Right cardiac atrium (tissue), 5 donors: ENCODE data around the gene TLR2. TPM values are rescaled to one million over a fixed set of nuclear protein-coding genes. Genes with fewer than 3 reads are reported as not detected.
"Not testable (repeated sequence)": the region's sequence is repeated elsewhere in the genome, so short reads cannot be mapped to it uniquely, and the experiment has no call there.

ENCODE experiments used
- ATAC-seq, 2 donors: fragments of 200-7000 bp; cut with Tn5 transposase; one replicate each; pipeline versions ENCODE4 v1.8.0 to v1.9.1; 2020; ENCODE audit warnings: moderate library complexity in 2 of 2, mild to moderate bottlenecking in 1 of 2
- DNase-seq, 3 donors: peaks; one replicate each; pipeline ENCODE4 v3.0.0-alpha.2; 2020
- H3K27ac ChIP-seq: one replicate; pipeline ENCODE4 v1.5.1; 2013; ENCODE audit warnings: mild to moderate bottlenecking, low read length, control low read depth, moderate library complexity
- H3K27me3 ChIP-seq: one replicate; pipeline ENCODE4 v1.6.1; 2013; ENCODE audit not compliant: control insufficient read depth, insufficient read depth
- H3K4me1 ChIP-seq: one replicate; pipeline ENCODE4 v1.6.1; 2013; ENCODE audit warnings: low read length; ENCODE audit not compliant: control insufficient read depth, insufficient read depth
- H3K4me3 ChIP-seq: one replicate; pipeline ENCODE4 v1.5.1; 2013; ENCODE audit warnings: low read length, control low read depth
- H3K9me3 ChIP-seq: one replicate; pipeline ENCODE4 v1.6.1; 2013; ENCODE audit warnings: low read length; ENCODE audit not compliant: control insufficient read depth
- WGBS: extraction: QIAGEN DNeasy Blood & Tissue Kit; methylation state at CpG from one replicate; pipeline ENCODE4 v1.1.7; 2013; 5-methylcytosine and 5-hydroxymethylcytosine counted together
- intact Hi-C, 4 donors: fragments of 100-400 bp; cut with DNase I; formaldehyde crosslinking; loops; one replicate each; pipeline versions ENCODE4 v1.11.0 to v1.14.0; 2022 to 2023
- polyA plus RNA-seq: library from polyadenylated mRNA; stranded (reverse); fragments of 200-250 nt; gene quantifications from one replicate; pipeline ENCODE4 v1.2.3, GENCODE V29; 2013
- total RNA-seq, 4 donors: library from RNA; stranded (reverse); fragmentation: NEBNext Ultra II Directional; extraction: Animal tissue kit (Norgen Biotek cat#: 25700); gene quantifications; one replicate each; pipeline ENCODE4 v1.2.1, GENCODE V29; 2021
- donor health status: healthy with polysubstance abuse.
- donor health status: DM: no; HTN: yes; CAD: no.
- donor health status: DM: no; HTN: no; CAD: no.
- donor health status: DM: no; HTN: yes; CAD: no; lungs with severe emphysema.
- donor health status: DM: yes; HTN: yes; CAD: no.

TLR2 gene
- total and polyA plus RNA-seq, 5 donors = 2.0 to 15.1 (median 9.7) TPM

- Histone ChIP-seq H3K27me3 (no peaks in the 10 kb centered on the region), H3K4me1 (no peaks in the 10 kb centered on the region), H3K4me3 (no peak overlapping the region), H3K27ac (no peak overlapping the region), H3K9me3 (no peaks in the 10 kb centered on the region)
- ATAC-seq = peak; percentile 51 to 65
- intact Hi-C loops = no loop called here
- no peak for DNase-seq
- whole genome bisulfite sequencing = 53% methylated on average over 6 of the region's 6 CpGs
Measured at GRCh38 chr4:153661215-153661822, 22.8 kb upstream of the TLR2 start.

GRCh38 chr4:153661908-153662307 lies 22.2 kb upstream of the TLR2 start:
- Histone ChIP-seq H3K9me3 (no peaks in the 10 kb centered on the region), H3K4me1 (no peaks in the 10 kb centered on the region), H3K4me3 (no peak overlapping the region), H3K27ac (no peak overlapping the region), H3K27me3 (no peaks in the 10 kb centered on the region)
- ATAC-seq (no peak), DNase-seq (no peak)
- intact Hi-C loops = no loop called here
- WGBS = 96% methylated on average over 1 of the region's 1 CpG

- Histone ChIP-seq H3K27me3 (no peaks in the 10 kb centered on the region), H3K27ac (no peak overlapping the region), H3K4me1 (no peaks in the 10 kb centered on the region), H3K4me3 (no peak overlapping the region), H3K9me3 (no peaks in the 10 kb centered on the region)
- DNase-seq (no peak), ATAC-seq (no peak)
- WGBS = 81% methylated on average over 1 of the region's 1 CpG
- intact Hi-C loops = no loop called here
Measured at GRCh38 chr4:153663667-153664066, 20.4 kb upstream of the TLR2 start.

- intact Hi-C loops, H3K27me3 ChIP-seq, H3K27ac ChIP-seq, H3K9me3 ChIP-seq, ATAC-seq, H3K4me3 ChIP-seq, H3K4me1 ChIP-seq, DNase-seq: not testable (repeated sequence)
- 45% methylated on average over 1 of the region's 1 CpG for WGBS
Measured at GRCh38 chr4:153666505-153666904, 17.6 kb upstream of the TLR2 start.

- no peaks in the 10 kb centered on the region for H3K9me3 ChIP-seq
- H3K4me1 ChIP-seq = no peaks in the 10 kb centered on the region
- H3K27me3 ChIP-seq = no peaks in the 10 kb centered on the region
- no peak for ATAC-seq
- H3K4me3 ChIP-seq = no peak overlapping the region
- H3K27ac ChIP-seq = no peak overlapping the region
- intact Hi-C loops = no loop called here
- DNase-seq = no peak
- WGBS = 63% methylated on average over 2 of the region's 2 CpGs
Measured at GRCh38 chr4:153668647-153669046, 15.4 kb upstream of the TLR2 start.

- ATAC-seq (no peak), DNase-seq (no peak)
- no peaks in the 10 kb centered on the region for H3K27me3 ChIP-seq
- H3K4me1 ChIP-seq = no peaks in the 10 kb centered on the region
- intact Hi-C loops = no loop called here
- H3K4me3 ChIP-seq = no peak overlapping the region
- 44% methylated on average over 3 of the region's 3 CpGs for WGBS
- no peaks in the 10 kb centered on the region for H3K9me3 ChIP-seq
- H3K27ac ChIP-seq = no peak overlapping the region
Measured at GRCh38 chr4:153669838-153670237, 14.2 kb upstream of the TLR2 start.

- H3K4me3 ChIP-seq = no peak overlapping the region
- DNase-seq (no peak), ATAC-seq (no peak)
- H3K9me3 ChIP-seq = peaks cover 3% of the 10 kb centered on the region
- H3K27ac ChIP-seq = no peak overlapping the region
- intact Hi-C loops = no loop called here
- H3K27me3 ChIP-seq = no peaks in the 10 kb centered on the region
- 82% methylated on average over 5 of the region's 5 CpGs for WGBS
- H3K4me1 ChIP-seq = no peaks in the 10 kb centered on the region
Measured at GRCh38 chr4:153676486-153676885, 7.6 kb upstream of the TLR2 start.

- Histone ChIP-seq H3K4me3 (no peak overlapping the region), H3K4me1 (no peaks in the 10 kb centered on the region), H3K27me3 (no peaks in the 10 kb centered on the region), H3K27ac (no peak overlapping the region), H3K9me3 (peaks cover 3% of the 10 kb centered on the region)
- peak; percentile 26 to 29 for ATAC-seq
- intact Hi-C loops = no loop called here
- no peak for DNase-seq
- 36% methylated on average over 1 of the region's 1 CpG for WGBS
Measured at GRCh38 chr4:153676984-153677383, 7.1 kb upstream of the TLR2 start.

GRCh38 chr4:153679486-153679885 lies 4.6 kb upstream of the TLR2 start:
- DNase-seq (peak; percentile 31 to 47 (median 42)), ATAC-seq (no peak)
- H3K4me3 ChIP-seq = no peak overlapping the region
- intact Hi-C loops = no loop called here
- WGBS = 72% methylated on average over 6 of the region's 6 CpGs
- no peak overlapping the region for H3K27ac ChIP-seq
- peaks cover 3% of the 10 kb centered on the region for H3K9me3 ChIP-seq
- no peaks in the 10 kb centered on the region for H3K4me1 ChIP-seq
- H3K27me3 ChIP-seq = no peaks in the 10 kb centered on the region

GRCh38 chr4:153683763-153684181 lies 308 bp upstream of the TLR2 start:
- ATAC-seq (no peak), DNase-seq (no peak)
- H3K4me1 ChIP-seq = no peaks in the 10 kb centered on the region
- H3K27me3 ChIP-seq = no peaks in the 10 kb centered on the region
- intact Hi-C loops = no loop called here
- H3K4me3 ChIP-seq = peak overlapping the region; percentile 67
- H3K9me3 ChIP-seq = peaks cover 2% of the 10 kb centered on the region
- H3K27ac ChIP-seq = no peak overlapping the region
- 10% methylated on average over 27 of the region's 27 CpGs for WGBS

GRCh38 chr4:153684971-153685371 lies 891 bp downstream of the TLR2 start:
- Histone ChIP-seq H3K4me1 (no peaks in the 10 kb centered on the region), H3K9me3 (peaks cover 2% of the 10 kb centered on the region), H3K4me3 (peak overlapping the region; percentile 67), H3K27me3 (no peaks in the 10 kb centered on the region), H3K27ac (no peak overlapping the region)
- DNase-seq (no peak), ATAC-seq (no peak)
- 18% methylated on average over 9 of the region's 9 CpGs for WGBS
- intact Hi-C loops = no loop called here

GRCh38 chr4:153704522-153704921 lies 20.4 kb downstream of the TLR2 start:
- H3K4me1 ChIP-seq = no peaks in the 10 kb centered on the region
- WGBS = 90% methylated on average over 7 of the region's 7 CpGs
- intact Hi-C loops = no loop called here
- ATAC-seq (no peak), DNase-seq (peak in 1 of 3 donors; percentile 10)
- no peaks in the 10 kb centered on the region for H3K27me3 ChIP-seq
- H3K4me3 ChIP-seq = no peak overlapping the region
- H3K9me3 ChIP-seq = no peaks in the 10 kb centered on the region
- no peak overlapping the region for H3K27ac ChIP-seq
